ENCODE data around the gene BTN1A1. TPM values are rescaled to one million over a fixed set of nuclear protein-coding genes. Genes with fewer than 3 reads are reported as not detected.
A peak's percentile ranks its signal among the peaks of the same experiment; 100 is the strongest.

Gene BTN1A1
- total and polyA plus RNA-seq, 9 of the 15 experiments (the other 6 are each of a cell fraction or from before 2014, with no cell fraction given), result 0.01 to 0.15 (median 0.06) TPM; not detected in 4

DNA sequence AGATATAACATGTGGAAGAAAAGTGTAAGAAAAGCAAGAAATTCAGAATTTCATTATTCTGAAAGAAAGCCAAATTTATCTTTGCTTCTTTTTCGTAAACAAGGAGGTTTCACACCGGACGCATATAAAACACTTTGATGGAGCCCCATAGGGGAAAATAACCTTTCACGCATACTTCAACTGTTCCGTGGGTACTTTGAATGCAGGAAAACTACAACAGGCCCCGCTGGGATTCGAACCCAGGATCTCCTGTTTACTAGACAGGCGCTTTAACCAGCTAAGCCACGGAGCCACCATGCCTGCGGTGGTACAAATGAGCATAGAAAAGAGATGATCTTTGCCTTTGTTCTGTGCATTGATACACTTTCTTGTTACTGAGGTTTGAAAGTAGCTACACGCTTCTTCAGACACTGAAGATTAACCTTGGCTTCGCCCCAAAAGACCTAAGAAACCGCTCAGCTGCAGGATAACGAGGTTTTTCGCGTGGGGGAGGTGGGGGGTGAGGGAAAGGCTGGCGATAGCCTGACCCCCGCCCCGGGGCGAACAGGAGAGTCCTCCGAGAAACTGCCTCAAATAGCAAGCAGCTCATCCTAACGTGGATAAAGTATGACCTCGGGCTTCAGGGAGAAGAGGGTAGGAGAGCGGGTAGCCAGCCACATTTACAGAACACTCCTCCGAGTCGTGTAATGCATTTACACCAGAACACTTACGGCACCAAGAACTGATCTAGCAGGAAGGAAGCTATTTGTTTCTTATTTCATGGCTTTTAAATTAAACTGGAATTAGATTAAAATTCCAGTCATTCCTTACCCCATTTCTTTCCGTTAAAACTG is 32.8 kb downstream of the BTN1A1 start (continued):
- TF ChIP-seq CREB5 (CRISPR knock-in tag; IDR thresholded peaks at IDR 0.05) (no peak), POU5F1 (IDR thresholded peaks at IDR 0.05; ENCODE audit: borderline replicate concordance, low read depth, low read length, partially characterized antibody) (no peak), ZNF507 (tag; conservative IDR thresholded peaks at IDR 0.05) (no peak), WHSC1 (IDR thresholded peaks at IDR 0.05; ENCODE audit: low read length) (no peak), SRSF1 (IDR thresholded peaks at IDR 0.05; ENCODE audit: low read depth, low read length) (0 out of 2 replicates have a peak, but pooled peaks have one; percentile 19), ZNF384 (IDR thresholded peaks at IDR 0.05; ENCODE audit: low read depth, low read length) (no peak), ADNP (tag; IDR thresholded peaks at IDR 0.05) (peak; percentile 95), ETS2 (tag; IDR thresholded peaks at IDR 0.05; ENCODE audit: borderline replicate concordance, poor library complexity, severe bottlenecking) (no peak), FOS (IDR thresholded peaks at IDR 0.05; ENCODE audit: extremely low read depth, insufficient read length) (peak; percentile 34), ARID2 (IDR thresholded peaks at IDR 0.05) (no peak), KLF1 (tag; IDR thresholded peaks at IDR 0.05) (no peak), USF1 (CRISPR knock-in tag; IDR thresholded peaks at IDR 0.05) (no peak), ZNF57 (CRISPR knock-in tag; IDR thresholded peaks at IDR 0.05) (no peak), BHLHE40 (IDR thresholded peaks at IDR 0.05; ENCODE audit: low read length) (no peak), CAMTA2 (CRISPR knock-in tag; conservative IDR thresholded peaks at IDR 0.05) (no peak), HDAC1 (IDR thresholded peaks at IDR 0.05) (peak; percentile 40 to 98; a peak in 3 of 4 replicates), CBX8 (IDR thresholded peaks at IDR 0.05; ENCODE audit: borderline replicate concordance, extremely low read depth, low read depth, low read length, poor library complexity, severe bottlenecking) (no peak), PTRF (tag; IDR thresholded peaks at IDR 0.05) (no peak), MED1 (CRISPR knock-in tag; IDR thresholded peaks at IDR 0.05; ENCODE audit: borderline replicate concordance) (no peak), EGR1 (conservative IDR thresholded peaks at IDR 0.05) (no peak), XRCC5 (IDR thresholded peaks at IDR 0.05; ENCODE audit: low read depth, low read length) (peak; percentile 94), ZNF785 (CRISPR knock-in tag; IDR thresholded peaks at IDR 0.05) (no peak), ZNF75A (CRISPR knock-in tag; IDR thresholded peaks at IDR 0.05) (no peak), SIN3A (IDR thresholded peaks at IDR 0.05; ENCODE audit: borderline replicate concordance in 2 of 2, control insufficient read depth in 1 of 2, low read depth in 2 of 2, low read length in 2 of 2) (0 out of 4 replicates have a peak, but pooled peaks of 1 of the 2 experiments have one; percentile 34)
- TF ChIP-seq, protein P1, sequence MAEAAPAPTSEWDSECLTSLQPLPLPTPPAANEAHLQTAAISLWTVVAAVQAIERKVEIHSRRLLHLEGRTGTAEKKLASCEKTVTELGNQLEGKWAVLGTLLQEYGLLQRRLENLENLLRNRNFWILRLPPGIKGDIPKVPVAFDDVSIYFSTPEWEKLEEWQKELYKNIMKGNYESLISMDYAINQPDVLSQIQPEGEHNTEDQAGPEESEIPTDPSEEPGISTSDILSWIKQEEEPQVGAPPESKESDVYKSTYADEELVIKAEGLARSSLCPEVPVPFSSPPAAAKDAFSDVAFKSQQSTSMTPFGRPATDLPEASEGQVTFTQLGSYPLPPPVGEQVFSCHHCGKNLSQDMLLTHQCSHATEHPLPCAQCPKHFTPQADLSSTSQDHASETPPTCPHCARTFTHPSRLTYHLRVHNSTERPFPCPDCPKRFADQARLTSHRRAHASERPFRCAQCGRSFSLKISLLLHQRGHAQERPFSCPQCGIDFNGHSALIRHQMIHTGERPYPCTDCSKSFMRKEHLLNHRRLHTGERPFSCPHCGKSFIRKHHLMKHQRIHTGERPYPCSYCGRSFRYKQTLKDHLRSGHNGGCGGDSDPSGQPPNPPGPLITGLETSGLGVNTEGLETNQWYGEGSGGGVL (CRISPR knock-in tag; IDR thresholded peaks at IDR 0.05), result no peak
